Stimulated activated CD8-positive, alpha-beta memory T cell treated with anti-CD3 and anti-CD28 coated beads, Interleukin-7, amount 100 ng/mL, for 4 hours (primary cell): Measurements from ENCODE around the gene KLC4.
"Not testable (repeated sequence)": the region's sequence is repeated elsewhere in the genome, so short reads cannot be mapped to it uniquely, and the experiment has no call there.

Source experiments
- DNase-seq, 2 donors: peaks; one replicate each; pipeline ENCODE4 v3.0.0-alpha.2; 2020; ENCODE audit warnings: low read depth in 2 of 2

The KLC4 gene

DNA sequence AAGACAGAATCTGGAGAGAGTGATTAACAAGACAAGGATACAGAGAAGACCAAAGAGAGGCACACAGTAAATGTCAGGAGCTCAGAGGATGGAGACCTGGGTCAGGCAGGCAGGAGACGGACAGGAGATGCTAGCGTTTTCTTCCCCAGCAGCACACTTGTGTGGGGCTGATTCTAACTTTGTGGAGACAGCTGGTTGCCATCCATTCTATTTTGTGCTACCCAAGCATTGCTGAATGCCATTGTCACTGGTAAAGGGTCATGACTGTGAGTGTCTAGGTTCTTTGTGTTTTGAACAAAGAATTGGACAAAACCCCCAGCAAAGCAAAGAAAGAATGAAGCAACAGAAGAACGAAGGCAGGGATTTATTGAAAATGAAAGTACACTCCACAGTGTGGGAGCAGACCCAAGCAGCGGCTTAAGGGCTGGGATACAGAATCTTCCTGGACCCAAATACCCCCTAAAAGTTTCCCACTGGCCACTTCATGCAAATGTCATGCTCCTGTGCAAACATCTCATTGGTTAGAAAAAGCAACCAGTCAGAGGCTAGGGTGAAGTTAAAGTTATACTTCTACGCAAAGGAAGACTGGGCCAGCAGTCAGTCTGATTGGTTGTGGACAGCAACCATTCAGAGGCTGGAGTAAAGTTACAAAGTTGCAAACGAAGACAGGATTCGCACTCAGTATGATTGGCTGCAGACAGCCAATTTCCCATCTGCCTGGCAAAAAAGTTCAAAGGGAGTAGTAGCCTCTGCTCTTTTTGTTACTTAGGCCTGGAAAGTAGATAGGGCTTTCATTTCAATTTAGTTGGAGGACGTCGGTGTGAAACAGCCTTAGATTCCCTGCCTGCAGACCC is 34.2 kb downstream of the KLC4 start:
- no peak for DNase-seq

DNA sequence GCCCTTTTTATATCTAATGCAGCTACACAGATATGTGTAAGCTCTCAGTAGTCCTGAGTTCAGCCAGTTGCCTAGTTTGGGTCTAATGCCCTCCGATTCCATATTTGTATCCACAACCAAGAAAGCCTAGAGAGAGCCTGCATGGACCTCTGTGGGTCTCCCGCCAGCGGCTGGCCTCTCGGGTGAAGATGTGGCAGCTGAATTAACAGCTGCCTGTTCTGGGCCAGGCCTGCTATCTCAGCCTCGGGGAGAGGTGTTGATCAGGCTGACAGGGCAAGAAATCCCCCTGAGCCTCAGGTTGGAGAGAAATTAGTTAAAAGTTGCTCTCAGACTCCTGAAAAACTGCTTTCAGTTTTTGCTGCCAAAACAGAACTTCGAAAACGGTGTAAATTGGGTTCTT is 36.5 kb downstream of the KLC4 start:
- DNase-seq, result no peak

- no peak for DNase-seq
Measured at GRCh38 chr6:43096451-43097097, 37.1 kb downstream of the KLC4 start.

- no peak for DNase-seq
Measured at GRCh38 chr6:43097098-43097489, 37.7 kb downstream of the KLC4 start.

GRCh38 chr6:43097502-43097901 is 38.1 kb downstream of the KLC4 start:
- DNase-seq, result no peak

GRCh38 chr6:43101497-43101896 is 42.1 kb downstream of the KLC4 start:
- DNase-seq, result no peak

- no peak for DNase-seq
Measured at GRCh38 chr6:43103253-43103876, 43.9 kb downstream of the KLC4 start.

- no peak for DNase-seq
Measured at GRCh38 chr6:43105538-43106222, 46.2 kb downstream of the KLC4 start.

DNA sequence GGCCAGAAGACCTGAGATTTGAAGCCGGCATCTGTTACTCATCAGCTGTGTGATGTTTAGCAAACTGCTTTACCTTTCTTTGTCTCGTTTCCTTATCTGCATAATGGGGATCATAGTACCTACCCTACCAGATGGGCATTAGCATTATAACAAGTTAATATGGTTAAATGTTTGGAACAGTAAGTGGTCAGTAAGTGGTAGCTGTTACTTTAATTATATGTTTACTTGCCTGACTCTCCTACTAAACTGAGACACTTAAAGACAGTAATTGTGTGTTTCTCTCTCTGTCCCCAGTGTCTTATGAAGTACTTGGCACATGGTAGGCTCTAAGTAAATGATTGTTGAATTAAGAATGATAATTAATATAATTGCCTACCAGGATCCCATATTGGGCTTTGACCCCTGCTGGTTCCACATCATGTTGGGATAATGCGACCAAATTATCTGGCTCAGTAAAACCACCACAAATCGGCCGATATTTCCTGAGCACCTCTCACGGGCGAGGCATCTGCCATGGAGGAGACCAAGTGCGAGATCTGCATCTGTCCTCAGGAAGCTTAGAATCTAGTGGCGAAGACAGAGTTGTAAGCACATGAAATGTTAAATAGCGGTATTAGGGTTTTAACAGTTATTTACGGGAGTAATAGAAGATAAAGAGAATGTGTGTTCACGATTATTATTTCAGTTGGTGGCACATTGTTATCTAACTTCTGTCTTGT is 48.1 kb downstream of the KLC4 start:
- DNase-seq, result no peak

DNA sequence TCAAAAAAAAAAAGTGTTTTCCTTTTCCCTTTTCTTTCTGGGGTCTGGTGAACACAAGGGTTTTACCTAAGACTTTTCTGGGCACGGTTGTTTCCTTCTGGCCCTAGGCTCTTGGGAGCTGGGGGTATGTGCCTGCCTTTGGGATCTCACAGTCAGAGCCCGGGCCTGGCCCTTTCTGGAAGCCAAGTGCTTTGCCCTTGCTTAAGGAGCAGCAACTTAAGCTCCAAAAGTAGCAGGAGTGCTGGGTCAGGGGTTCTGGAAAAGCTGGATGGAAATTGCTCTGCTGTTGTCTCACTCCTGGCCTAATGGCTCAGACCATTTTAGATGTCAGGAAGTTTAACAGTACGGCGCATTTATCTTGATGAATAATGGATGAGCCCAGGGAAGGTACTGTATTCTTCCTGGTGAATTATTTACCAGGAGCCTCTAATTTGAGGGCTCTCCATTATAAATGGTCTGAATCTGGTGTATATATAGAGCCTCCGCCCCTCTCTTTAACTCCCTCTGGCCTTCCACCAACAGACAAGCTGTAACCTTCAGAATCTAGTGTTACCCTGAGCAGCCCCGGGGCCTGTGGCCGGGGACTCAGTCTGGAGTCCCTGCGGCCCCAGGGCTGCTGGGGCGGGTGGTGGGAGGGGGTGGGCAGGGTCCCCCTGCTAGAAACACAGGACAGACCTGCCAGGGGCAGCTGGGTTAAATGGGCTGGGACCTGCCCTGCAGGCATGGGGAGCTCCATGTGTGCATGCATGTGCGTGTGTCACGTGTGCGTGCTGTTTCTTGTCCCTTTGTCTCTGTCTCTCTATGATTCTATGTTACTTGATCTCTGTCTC is 54.2 kb downstream of the KLC4 start:
- no peak for DNase-seq

DNA sequence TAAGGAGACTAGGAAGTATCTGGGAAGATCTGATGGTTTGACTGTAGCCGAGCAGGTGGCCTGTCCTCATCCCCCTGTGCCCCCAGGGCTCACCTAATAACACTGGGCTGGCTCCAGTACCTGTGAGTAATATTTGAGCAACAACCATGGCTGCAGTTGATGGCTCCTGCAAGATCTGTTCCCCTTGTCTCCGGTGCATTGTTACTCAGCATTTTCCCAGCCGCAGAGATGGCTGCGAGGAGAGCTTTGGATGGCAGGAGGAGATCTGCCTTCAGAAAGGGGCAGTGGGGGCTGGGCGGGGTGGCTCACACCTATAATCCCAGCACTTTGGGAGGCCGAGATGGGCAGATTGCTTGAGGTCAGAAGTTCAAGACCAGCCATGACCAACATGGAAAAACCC is 55.9 kb downstream of the KLC4 start:
- DNase-seq, result no peak

GRCh38 chr6:43117466-43117865 is 58.0 kb downstream of the KLC4 start:
- not testable (repeated sequence) for DNase-seq

- DNase-seq, result no peak
Measured at GRCh38 chr6:43119482-43119881, 60.1 kb downstream of the KLC4 start.

GRCh38 chr6:43120101-43120763 is 60.8 kb downstream of the KLC4 start:
- DNase-seq, result no peak

DNA sequence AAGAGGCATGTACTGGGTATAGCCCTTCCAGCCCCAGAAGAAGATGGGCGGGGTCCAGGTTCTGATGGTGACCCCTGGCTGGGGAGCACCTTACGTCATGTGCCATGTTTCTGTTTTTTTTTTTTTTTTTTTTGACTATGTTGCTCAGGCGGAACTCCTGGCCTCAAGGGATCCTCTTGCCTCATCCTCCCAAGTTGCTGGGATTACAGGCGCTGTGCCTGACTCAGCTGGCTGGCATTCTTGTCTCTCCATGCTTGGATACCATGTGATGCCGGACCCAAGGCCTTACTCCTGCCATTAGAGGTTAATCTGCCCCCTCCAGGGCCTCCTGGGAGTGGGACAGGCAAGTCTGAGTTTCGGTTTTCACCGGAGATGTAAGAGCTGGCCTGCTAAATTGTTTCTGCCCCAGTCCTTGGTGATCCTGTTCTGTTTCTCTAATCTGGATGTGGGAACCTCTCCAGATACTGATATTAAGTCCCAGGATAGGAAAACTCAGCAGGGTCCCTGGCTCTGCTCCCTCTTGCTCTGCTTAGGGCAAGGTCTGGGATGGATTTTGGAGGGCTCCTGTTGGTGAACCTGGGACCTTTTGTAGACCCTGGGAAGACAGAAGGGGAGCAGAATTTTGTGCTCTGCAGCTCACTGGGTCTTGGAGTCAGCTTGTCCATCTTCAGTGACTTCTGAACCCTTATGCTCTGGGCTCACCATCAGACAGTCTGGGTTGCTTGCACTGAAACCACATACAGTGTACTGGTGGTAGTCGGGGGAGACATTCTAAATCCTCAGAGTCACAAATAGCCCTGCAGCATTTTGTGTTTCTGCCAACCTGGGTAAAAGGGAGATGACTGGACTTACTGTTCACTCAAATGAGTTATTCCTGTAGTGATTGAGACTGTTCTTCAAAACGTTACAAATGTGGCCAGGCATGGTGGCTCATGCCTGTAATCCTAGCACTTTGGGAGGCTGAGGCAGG is 61.8 kb downstream of the KLC4 start:
- no peak for DNase-seq

DNA sequence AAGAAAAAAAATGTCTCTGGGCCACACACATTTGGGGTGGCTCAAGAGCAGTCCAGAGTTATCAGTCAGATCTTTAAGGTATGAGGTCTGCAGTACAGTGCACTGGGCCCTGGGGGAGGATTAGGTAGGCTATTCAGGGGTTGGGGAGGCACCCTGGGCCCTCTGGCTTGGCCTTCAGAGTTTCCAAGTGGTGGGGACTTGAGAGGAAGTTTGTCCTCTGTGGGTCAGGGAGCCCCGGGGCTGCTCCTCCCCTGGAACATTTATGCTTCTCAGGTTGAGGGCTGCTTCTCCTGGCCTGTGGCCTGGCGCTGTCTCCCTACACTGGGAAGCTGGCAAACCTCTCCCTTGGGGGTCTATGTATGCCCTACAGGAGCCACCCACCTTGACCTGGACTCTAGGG is 62.7 kb downstream of the KLC4 start:
- DNase-seq, result no peak

DNA sequence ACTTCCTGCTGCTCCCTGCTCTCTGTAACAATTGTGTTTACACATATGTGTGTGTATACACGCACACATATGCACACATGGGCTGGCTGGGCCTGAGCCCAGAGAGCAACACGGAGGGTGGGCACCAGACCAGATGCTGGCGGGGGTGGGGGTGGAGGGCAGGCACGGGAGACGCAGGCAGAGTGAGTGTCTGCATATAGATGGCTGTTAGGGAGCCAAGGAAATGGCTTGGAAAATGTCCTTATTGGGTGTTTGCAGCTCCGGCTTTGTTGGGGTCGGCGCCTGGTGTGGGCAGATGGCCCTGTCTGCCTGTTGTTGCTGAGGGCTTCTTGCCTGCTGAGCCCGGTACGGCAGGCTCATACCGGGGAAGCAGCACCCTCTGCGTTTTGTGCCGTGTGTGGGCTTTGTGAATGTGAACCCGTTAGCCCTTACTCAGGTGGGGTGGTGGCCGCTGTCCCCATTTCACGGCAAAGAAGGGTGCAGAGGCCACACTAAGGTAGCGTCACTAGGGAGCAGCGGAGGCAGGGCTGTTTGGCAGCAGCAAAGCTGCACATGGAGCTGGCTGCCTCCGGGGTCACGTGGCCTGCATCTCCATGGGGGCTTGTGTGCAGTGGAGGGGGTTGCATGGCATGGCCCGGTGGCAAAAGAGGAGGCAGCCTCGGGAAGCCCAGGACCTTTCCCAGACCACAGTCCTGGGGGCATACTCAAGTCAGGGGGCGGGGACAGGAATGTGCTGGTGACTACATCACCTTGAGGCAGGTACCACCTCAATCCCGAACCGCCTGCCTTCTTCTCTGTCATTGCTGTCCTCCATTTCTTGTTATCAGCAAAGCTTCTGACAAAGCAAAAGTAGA is 64.3 kb downstream of the KLC4 start:
- no peak for DNase-seq

GRCh38 chr6:43124481-43124880 is 65.0 kb downstream of the KLC4 start:
- no peak for DNase-seq
